H7 (cell line): ENCODE results near the gene MIOX. TPM values are rescaled to one million over a fixed set of nuclear protein-coding genes. Genes with fewer than 3 reads are reported as not detected.

Experiments
- DNase-seq: peaks from one replicate; pipeline ENCODE4 v3.0.0; 2012
- H3K27me3 ChIP-seq: 2 replicates; pipeline ENCODE4 v1.6.0; 2011; ENCODE audit warnings: mild to moderate bottlenecking, low read length; ENCODE audit not compliant: control insufficient read depth, insufficient read depth
- H3K36me3 ChIP-seq: replicated peaks from 2 replicates; pipeline ENCODE4 v1.5.1; 2011; ENCODE audit warnings: low read length; ENCODE audit not compliant: control insufficient read depth, insufficient read depth
- H3K4me3 ChIP-seq: 2 replicates; pipeline ENCODE4 v1.5.1; 2011; ENCODE audit warnings: low read depth, mild to moderate bottlenecking, control low read depth, low read length, moderate library complexity; ENCODE audit not compliant: insufficient read depth
- total RNA-seq: library from RNA; depleted of rRNA; stranded (reverse); fragments of >200 nt; shearing (Covaris generic); gene quantifications from 2 replicates; pipeline ENCODE4 v1.2.3, GENCODE V29; 2014

MIOX gene
- total RNA-seq, 1 experiment from 2014 or later = not detected

GRCh38 chr22:50474710-50475651, 11.7 kb upstream of the MIOX start, which contains the start of gene SBF1:
Gene SBF1 (minus strand): TSS chr22:50475035. CDS start chr22:50474840, 195 bp downstream.
- DNase-seq = peak; percentile 100
- peak within 1 kb of the TSS; percentile 62 for H3K4me3 ChIP-seq
- peaks cover 5% of the 10 kb centered on the region for H3K27me3 ChIP-seq
- H3K36me3 ChIP-seq = no peaks in the 10 kb centered on the region; the same call in 1 of the 2 replicates

DNA sequence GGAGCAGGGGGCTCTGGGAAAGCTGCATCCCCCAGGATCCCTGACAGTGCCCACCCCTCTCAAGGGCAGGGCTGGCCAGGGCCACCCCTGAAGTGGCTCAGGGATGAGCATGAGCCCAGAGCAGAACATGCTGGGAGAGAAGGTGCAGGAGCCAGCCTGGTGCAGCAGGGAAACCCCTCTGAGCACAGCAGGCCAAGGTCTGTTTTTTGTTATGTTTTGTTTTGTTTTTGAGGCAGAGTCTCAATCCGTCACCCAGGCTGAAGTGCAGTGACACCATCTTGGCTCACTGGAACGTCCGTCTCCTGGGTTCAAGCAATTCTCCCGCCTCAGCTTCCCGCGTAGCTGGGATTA, 11.0 kb upstream of the MIOX start:
- no peak overlapping the region for H3K4me3 ChIP-seq

DNA sequence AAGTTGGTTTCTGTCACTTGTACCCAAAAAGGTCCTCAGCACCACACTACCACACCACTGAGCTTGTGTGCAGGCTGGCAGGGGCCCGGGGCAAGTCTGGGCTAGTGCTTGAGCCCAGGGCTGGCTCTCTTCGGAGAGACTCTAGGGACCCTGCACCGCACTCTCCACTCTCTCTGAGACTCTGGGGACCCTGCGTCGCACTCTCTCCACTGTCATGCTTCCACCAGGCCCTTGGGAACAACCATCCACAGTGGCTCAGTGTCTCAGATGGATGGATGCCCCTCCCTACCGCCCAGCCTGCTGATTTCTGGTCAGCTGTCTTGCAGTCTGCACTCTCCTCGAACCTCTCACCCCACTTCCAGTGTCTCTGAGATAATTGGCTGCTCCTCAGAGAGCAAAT, 9.8 kb upstream of the MIOX start:
- no peaks in the 10 kb centered on the region; the same call in 1 of the 2 replicates for H3K36me3 ChIP-seq
- H3K27me3 ChIP-seq = peaks cover 17% of the 10 kb centered on the region
- no peak for DNase-seq
- no peak overlapping the region for H3K4me3 ChIP-seq

More for the DNA sequence above, 11.0 kb upstream of the MIOX start:
- H3K36me3 ChIP-seq = no peaks in the 10 kb centered on the region; the same call in 1 of the 2 replicates
- no peak for DNase-seq
- H3K27me3 ChIP-seq = peaks cover 11% of the 10 kb centered on the region

DNA sequence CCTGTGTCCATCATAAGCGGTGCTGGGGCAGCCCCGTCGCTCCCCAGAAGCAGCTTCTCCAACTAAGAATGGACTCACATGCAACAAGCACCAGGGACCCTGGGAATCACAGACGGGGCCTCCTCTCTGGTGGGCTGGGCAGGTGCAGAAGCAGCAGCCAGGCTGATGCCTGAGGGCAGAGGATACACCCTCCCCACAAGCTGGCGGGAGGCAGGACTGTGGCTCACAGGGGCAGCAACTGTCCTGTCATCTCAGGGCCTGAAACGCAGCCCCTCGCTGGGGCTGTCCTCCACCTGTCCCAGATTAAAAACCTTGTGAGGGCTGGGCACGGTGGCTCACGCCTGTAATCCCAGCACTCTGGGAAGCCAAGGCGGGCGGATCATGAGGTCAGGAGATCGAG, 8.7 kb upstream of the MIOX start:
- no peak for DNase-seq
- Histone ChIP-seq H3K4me3 (no peak overlapping the region), H3K36me3 (no peaks in the 10 kb centered on the region; the same call in 1 of the 2 replicates), H3K27me3 (peaks cover 17% of the 10 kb centered on the region)

DNA sequence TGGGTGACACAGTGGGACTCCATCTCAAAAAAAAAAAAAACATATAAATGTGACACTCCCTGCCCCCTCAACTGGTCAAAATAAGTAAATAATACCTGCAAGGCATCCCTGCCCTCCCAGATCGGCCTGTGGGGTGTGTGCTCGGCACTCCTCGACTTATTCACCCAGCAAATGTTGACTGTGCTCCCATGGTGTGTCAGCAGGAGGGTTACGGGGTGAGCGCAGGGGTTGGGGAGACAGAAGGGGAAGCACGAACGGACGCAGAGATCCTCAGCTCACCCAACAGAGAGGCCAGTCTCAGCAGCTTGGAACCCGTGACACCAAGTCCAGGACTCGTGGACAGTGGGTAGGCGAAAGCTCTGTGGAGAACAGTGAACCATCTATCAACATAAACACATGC, 6.9 kb upstream of the MIOX start:
- DNase-seq = no peak
- H3K36me3 ChIP-seq = no peaks in the 10 kb centered on the region; the same call in 1 of the 2 replicates
- H3K4me3 ChIP-seq = no peak overlapping the region
- peaks cover 17% of the 10 kb centered on the region for H3K27me3 ChIP-seq

- Histone ChIP-seq H3K36me3 (no peaks in the 10 kb centered on the region; the same call in 1 of the 2 replicates), H3K4me3 (peak overlapping the region; percentile 71), H3K27me3 (peaks cover 17% of the 10 kb centered on the region)
- DNase-seq = no peak
Observed at GRCh38 chr22:50481045-50481439, 5.6 kb upstream of the MIOX start.

DNA sequence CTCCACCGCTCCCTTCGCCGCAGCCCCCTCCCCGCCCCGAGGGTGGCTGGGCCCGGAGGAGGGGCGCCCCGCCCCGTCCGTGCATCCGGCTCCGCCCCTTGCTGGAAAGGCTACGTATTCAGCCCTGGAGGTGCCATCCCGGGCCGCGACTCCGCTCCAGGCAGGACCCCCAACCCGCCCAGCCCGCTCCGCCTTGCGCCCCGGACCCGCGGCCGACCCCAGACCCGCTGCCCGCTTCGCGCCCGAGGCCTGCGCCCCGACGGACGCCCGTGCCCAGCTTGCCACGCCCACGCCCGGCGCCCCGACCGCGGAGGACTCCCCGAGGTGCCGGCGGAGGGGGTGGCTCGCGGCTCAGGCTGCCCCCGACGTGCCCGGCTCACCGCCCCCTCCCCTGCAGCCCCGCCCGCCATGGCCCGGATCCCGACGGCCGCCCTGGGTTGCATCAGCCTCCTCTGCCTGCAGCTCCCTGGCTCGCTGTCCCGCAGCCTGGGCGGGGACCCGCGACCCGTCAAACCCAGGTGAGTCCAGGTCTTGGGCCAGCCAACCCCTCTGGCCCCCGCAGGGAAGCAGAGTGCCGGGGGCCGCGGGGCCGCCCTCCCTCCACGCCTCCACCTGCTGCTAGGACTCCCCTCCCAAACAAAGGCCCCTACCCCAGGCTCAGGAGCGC, 5.1 kb upstream of the MIOX start, which contains the start of gene ADM2:
Gene ADM2 (plus strand): TSS at position 104 of the 667 bp plus-strand sequence. CDS start 305 bp downstream, at position 409.
- DNase-seq = peak; percentile 100
- H3K36me3 ChIP-seq = no peaks in the 10 kb centered on the region; the same call in 1 of the 2 replicates
- H3K27me3 ChIP-seq = peaks cover 17% of the 10 kb centered on the region
- H3K4me3 ChIP-seq = peak within 1 kb of the TSS; percentile 71

- peak; percentile 88 for DNase-seq
- H3K27me3 ChIP-seq = peaks cover 17% of the 10 kb centered on the region
- peak overlapping the region; percentile 71 for H3K4me3 ChIP-seq
- no peaks in the 10 kb centered on the region; the same call in 1 of the 2 replicates for H3K36me3 ChIP-seq
Observed at GRCh38 chr22:50482107-50483074, 4.3 kb upstream of the MIOX start.

GRCh38 chr22:50483106-50483505, 3.6 kb upstream of the MIOX start:
- H3K27me3 ChIP-seq = peaks cover 17% of the 10 kb centered on the region
- no peaks in the 10 kb centered on the region; the same call in 1 of the 2 replicates for H3K36me3 ChIP-seq
- no peak for DNase-seq
- no peak overlapping the region for H3K4me3 ChIP-seq

DNA sequence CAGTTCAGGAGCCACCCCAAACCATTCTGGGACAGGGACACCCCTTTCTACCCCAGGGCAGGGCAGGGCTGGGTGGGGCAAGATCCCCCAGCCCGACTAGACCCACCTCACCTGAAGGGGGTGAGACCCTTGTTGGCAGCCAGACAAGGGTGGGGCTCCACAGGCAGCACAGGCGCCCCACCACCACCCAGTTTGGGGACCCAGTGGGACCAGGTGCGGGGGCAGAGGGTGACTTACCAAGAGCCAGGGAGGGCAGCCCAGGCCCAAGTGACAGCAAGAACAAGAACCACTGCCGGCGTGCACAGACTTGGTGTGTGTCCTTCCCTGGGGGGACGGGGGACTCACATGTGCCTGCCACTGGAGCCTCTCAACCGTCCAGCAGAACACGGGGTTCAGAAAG, 3.1 kb upstream of the MIOX start:
- Histone ChIP-seq H3K36me3 (no peaks in the 10 kb centered on the region; the same call in 1 of the 2 replicates), H3K4me3 (no peak overlapping the region), H3K27me3 (peaks cover 17% of the 10 kb centered on the region)
- DNase-seq = no peak

GRCh38 chr22:50483977-50484853, 2.4 kb upstream of the MIOX start:
- DNase-seq = no peak
- H3K4me3 ChIP-seq = no peak overlapping the region
- H3K27me3 ChIP-seq = peaks cover 17% of the 10 kb centered on the region
- no peaks in the 10 kb centered on the region; the same call in 1 of the 2 replicates for H3K36me3 ChIP-seq

DNA sequence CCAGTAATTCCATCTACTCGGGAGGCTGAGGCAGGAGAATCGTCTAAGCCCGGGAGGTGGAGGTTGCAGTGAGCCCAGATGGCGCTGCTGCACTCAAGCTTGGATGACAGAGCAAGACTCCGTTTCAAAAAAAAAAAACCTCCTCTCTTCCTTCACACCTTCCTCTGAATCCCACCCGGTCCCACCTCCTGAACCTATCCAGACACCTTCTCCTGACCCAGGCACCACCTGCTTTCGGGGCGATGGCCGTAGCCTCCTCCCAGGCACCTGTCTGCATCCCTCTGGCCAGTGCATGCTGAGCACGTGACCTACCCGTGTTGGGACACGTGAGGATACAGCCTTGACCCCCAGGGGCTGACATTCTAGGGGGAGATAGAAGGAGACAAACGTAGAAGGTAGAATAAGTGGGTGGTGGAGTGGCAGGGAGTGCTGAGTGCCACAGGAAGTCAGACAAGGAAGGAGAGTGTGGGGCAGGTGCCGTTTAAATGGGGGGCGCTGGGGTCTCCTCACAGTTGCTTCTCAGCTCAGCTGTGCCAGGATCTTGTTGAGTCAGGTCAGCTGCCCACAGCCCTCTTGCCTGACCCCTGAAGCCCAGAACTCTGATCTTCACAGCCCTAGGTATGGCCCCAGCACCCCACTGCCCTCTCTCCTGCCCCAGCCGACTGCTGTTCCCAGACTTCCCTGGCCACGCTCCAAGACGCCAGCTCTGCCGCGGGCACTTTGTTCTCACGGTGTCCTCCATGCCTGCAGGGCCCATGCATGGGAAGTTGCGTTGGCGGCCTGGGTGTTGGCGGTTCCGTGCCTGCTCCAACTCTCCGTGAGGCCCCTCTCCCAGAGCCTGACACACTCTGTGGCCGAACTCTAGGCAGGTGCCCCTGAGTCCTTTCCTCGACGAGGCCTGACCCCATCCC, 1.2 kb upstream of the MIOX start:
- DNase-seq = no peak
- Histone ChIP-seq H3K4me3 (no peak overlapping the region), H3K36me3 (no peaks in the 10 kb centered on the region; the same call in 1 of the 2 replicates)

More for the DNA sequence above, 1.2 kb upstream of the MIOX start:
- peaks cover 7% of the 10 kb centered on the region for H3K27me3 ChIP-seq
